ENCODE measurements around the gene GORASP2. TPM values are rescaled to one million over a fixed set of nuclear protein-coding genes. Genes with fewer than 3 reads are reported as not detected.
A peak's percentile ranks its signal among the peaks of the same experiment; 100 is the strongest.

GORASP2 gene
- total and polyA plus RNA-seq, 12 donors, result 25.6 to 201 (median 85.0) TPM

- no peak overlapping the region for H3K27ac ChIP-seq
- no peaks in the 10 kb centered on the region for H3K9me3 ChIP-seq (replicated peaks in 1 of 3)
- intact Hi-C loops (cut with DNase I), result no loop called here
- H3K4me1 ChIP-seq (replicated peaks in 1 of 2), result no peaks in the 10 kb centered on the region
- H3K27me3 ChIP-seq, result no peaks in the 10 kb centered on the region
- no peaks in the 10 kb centered on the region for H3K36me3 ChIP-seq (replicated peaks in 1 of 2)
- H3K4me3 ChIP-seq, result no peak overlapping the region
- WGBS, 4 donors, result 67 to 86% (median 83%) methylated on average over 3 of the region's 3 CpGs
- no peak for DNase-seq
- TF ChIP-seq CTCF (IDR thresholded peaks at IDR 0.05) (no peak), POLR2A (IDR thresholded peaks at IDR 0.05) (no peak)
Measured at GRCh38 chr2:170887896-170888295, 41.2 kb upstream of the GORASP2 start.

- WGBS, 4 donors, result 84 to 95% (median 89%) methylated on average over 4 of the region's 4 CpGs
- intact Hi-C loops (cut with DNase I), result no loop called here
- no peaks in the 10 kb centered on the region for H3K9me3 ChIP-seq (replicated peaks in 1 of 3)
Measured at GRCh38 chr2:170891893-170892292, 37.2 kb upstream of the GORASP2 start.

DNA sequence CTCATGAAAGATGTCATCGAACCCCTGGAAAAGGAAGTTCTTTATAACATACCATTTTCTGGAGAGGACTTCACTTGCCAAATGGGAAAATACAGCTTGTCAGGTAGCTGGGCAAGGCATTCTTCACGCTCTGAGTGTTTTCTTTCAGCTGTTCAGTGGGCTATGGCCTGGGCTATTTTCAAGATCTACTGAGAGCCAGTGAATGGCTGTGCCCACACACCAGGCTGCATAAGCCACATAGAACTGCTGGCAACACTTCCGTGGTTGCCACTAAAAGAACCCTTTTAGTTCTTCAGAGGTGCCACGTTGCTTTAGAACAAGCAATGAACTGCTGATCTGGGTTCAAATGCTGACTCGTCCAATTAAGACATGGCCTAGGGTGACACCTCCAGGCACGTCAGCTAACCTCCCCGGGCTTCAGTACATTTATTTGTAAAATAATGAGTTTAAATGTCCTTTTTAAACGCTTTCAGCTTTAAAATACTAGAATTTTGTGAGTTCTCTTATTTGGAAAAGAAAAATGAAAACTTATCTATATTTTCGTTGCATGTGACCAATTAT lies 36.6 kb upstream of the GORASP2 start:
- TF ChIP-seq POLR2A (IDR thresholded peaks at IDR 0.05), result no peak
- TF ChIP-seq CTCF (IDR thresholded peaks at IDR 0.05), result no peak
- H3K36me3 ChIP-seq (replicated peaks in 1 of 2), result no peaks in the 10 kb centered on the region
- H3K27ac ChIP-seq, result no peak overlapping the region
- no peaks in the 10 kb centered on the region for H3K27me3 ChIP-seq
- H3K4me3 ChIP-seq, result no peak overlapping the region
- intact Hi-C loops (cut with DNase I), result no loop called here
- WGBS, 4 donors, result 89 to 93% (median 91%) methylated on average over 9 of the region's 9 CpGs
- no peaks in the 10 kb centered on the region for H3K9me3 ChIP-seq (replicated peaks in 1 of 3)
- peaks cover 0 to 4% of the 10 kb centered on the region in 2 donors for H3K4me1 ChIP-seq (replicated peaks in 1 of 2)
- DNase-seq, result no peak

More at GRCh38 chr2:170891893-170892292, 37.2 kb upstream of the GORASP2 start:
- H3K4me3 ChIP-seq, result no peak overlapping the region
- peaks cover 0 to 4% of the 10 kb centered on the region in 2 donors for H3K4me1 ChIP-seq (replicated peaks in 1 of 2)
- H3K36me3 ChIP-seq (replicated peaks in 1 of 2), result no peaks in the 10 kb centered on the region
- TF ChIP-seq CTCF (IDR thresholded peaks at IDR 0.05) (no peak), POLR2A (IDR thresholded peaks at IDR 0.05) (no peak)
- H3K27ac ChIP-seq, result no peak overlapping the region
- H3K27me3 ChIP-seq, result no peaks in the 10 kb centered on the region
- no peak for DNase-seq

GRCh38 chr2:170895023-170895757 lies 33.9 kb upstream of the GORASP2 start:
- peak in 6 of 7 donors; percentile 10 to 56 (median 44) for DNase-seq
- no peaks in the 10 kb centered on the region for H3K9me3 ChIP-seq (replicated peaks in 1 of 3)
- WGBS, 4 donors, result 28 to 38% (median 32%) methylated on average over 3 of the region's 3 CpGs
- H3K4me1 ChIP-seq (replicated peaks in 1 of 2), result peaks cover 0 to 4% of the 10 kb centered on the region in 2 donors
- H3K27ac ChIP-seq, result peak overlapping the region; percentile 51 to 75 (median 67)
- peak overlapping the region in 1 of 4 donors; percentile 4 for H3K4me3 ChIP-seq
- no peaks in the 10 kb centered on the region for H3K27me3 ChIP-seq
- no peaks in the 10 kb centered on the region for H3K36me3 ChIP-seq (replicated peaks in 1 of 2)
- intact Hi-C loops (cut with DNase I), result no loop called here
- TF ChIP-seq CTCF (IDR thresholded peaks at IDR 0.05) (no peak), POLR2A (IDR thresholded peaks at IDR 0.05) (peak in 1 of 2 donors; percentile 36)

Measured in adrenal gland (tissue), 12 donors.